Stimulated activated CD4-positive, alpha-beta T cell treated with anti-CD3 and anti-CD28 coated beads, Interleukin-1b, Interleukin-23, amount 100 ng/mL, for 24 hours (primary cell): ENCODE measurements around the gene BLTP1.

Source experiments
- DNase-seq, 4 experiments: peaks; one replicate each; pipeline ENCODE4 v3.0.0-alpha.2; 2020; ENCODE audit warnings: low read depth in 4 of 4, low spot score in 1 of 4

Gene BLTP1

DNA sequence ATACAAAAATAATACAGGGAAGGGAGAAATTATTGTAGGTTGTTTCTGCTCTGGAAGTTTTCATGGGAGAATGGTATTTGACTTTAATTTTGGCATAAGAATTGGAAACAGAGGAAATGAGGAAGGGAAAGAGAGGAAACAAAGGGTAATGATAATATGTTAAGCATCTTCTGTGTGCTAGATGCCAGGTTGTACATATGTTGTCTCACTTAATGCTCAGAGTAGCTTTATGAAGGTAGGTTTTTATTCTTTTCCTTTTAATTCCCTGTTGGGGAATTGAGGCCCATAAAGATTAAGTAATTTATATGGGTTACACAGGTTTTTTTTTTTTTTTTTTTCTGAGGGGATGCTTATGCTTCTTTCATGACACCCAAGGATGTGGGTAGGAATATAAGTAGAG is 19.2 kb downstream of the BLTP1 start:
- no peak for DNase-seq

DNA sequence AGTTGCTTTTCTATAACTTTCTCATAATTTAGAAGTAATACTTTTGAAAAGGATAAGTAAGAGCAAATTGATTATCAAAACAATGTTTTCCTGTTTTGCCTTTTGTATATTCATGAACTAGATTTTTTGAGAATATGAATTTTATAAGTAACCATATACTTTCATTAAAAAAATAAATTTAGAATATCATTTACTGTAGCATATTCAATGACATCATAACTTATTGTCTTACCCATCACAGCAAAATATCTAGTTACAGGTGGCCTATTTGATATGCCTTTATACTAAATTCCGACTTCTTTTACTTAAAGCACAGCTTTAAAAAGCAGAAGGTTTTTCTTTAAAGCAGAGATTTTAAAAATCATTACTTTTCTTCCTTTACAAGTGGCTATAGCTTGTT is 20.1 kb downstream of the BLTP1 start:
- DNase-seq = no peak

DNA sequence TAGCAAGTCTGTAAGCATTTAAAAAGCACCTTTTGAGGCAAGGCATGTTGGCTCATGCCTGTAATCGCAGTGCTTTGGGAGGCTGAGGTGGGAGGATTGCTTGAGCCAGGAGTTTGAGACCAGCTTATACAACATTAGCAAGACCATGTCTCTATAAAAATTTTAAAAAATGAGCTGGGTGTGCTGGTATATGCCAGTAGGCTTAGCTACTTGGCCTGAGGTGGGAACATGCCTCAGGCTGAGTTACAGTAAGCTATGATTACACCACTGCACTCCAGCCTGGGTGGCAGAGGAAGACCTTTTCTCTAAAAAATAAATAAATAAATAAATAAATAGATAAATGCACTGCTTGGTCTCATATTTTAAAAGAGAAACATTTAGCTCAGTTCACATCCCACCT is 26.8 kb downstream of the BLTP1 start:
- DNase-seq = no peak

DNA sequence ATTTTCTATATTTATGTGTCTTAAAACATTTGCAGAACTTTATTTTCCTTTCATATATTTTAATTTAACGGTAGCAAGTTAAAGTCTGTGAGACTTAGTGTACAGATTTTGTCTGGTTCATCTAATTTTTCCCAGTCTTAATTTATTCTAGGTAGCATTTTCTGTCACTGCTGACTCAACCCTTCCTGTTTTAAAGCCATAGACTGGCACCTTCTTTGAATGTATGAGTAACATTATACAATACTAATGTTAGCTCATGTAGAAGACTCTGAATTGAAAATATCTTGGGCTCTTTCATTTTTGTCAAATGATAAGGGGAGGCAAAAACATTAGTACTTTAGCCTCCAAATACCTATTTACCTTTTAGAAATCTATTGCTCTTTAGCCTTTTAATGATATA is 43.6 kb downstream of the BLTP1 start:
- DNase-seq = no peak
